NCI-H2227 (cell line): Measurements from ENCODE around the gene CDC25C.

ENCODE experiments used
- DNase-seq: peaks from one replicate; lab custom pipeline; 2025; ENCODE audit not compliant: unreplicated experiment; lab: John Stamatoyannopoulos, UW

Gene CDC25C

DNA sequence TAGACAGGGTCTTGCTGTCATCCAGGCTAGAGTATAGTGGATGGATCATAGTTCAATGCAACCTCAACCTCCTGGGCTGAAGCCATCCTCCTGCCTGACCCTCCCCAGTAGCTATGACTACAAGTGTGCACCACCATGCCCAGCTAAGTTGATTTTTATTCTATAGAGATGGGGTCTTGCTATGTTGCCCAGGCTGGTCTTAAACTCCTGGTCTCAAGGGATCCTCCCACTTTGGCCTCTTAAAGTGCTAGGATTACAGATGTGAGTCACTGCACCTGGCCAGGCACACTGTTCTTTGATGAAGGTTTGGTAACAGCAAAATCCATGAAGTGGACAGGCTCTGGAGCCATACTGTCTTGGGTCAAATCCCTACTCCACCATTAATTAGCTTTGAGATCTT, 50.7 kb downstream of the CDC25C start:
- no peak for DNase-seq

DNA sequence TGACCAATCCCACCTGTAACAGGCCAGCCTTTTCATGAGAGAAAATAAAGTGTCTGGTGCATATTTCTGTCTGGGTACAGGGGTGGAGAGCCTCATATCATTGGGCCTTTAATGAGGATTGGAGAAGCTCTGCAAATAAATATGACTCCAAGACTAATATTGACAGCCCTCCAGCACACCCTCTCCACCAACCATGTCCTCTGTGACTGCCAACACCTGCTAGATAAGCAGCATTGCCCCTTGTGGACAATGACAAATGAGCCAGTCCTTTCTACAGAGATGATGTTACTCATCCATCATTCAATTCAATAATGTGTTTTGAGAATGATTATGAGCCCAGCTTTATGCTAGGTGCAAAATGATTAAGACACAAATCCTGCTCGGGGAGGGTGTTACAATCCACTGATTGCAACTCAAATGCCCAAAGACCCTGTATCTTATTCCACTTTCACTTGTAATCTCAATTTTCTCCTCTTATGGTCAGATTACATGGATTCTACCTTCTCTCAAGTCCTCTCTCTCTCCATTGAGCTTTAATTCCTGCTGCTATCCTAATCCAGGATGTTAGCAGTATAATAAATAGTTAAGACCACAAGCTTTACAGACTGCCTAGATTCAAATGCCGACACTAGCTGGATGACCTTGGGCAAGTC, 55.1 kb downstream of the CDC25C start:
- peak; percentile 5 for DNase-seq

DNA sequence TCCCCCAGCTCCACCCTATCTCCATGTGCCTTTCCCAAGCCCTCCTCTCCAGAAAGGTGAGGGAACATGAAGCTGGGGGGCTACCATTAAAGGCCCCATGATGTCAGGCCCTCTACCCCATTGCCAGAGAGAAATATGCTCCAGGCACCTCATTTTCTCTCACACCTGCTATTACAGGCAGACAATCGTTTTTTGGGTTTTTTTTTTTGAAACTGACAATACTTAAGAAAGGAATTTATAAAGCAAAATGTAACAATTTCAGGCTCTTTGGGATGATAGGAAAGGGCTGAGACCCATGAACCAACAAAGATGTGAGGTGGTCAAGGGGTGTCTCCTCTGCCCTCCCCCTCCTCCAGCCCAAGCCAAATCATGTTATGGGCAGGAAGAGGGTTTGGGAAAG, 55.7 kb downstream of the CDC25C start:
- DNase-seq = no peak

DNA sequence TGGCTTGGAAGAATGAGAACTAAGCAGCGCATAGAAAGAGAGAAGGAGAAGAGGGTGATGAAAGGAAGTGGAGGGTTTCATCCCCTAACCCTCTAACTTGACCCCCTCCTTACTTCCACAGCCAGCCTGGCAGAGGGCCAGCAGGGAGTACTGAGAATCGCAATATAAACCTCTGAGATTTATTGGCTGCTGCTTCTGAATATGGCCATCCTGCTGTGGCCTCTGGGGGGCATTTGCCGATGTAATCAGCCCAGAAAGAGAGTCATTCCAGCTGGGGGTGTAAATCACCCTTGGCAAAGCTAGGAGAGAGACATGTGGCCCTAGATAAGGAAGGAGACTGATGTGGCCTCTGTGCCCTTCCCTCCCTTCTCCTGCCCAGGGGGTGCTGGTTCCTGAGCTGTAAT, 56.2 kb downstream of the CDC25C start:
- peak; percentile 11 for DNase-seq

DNA sequence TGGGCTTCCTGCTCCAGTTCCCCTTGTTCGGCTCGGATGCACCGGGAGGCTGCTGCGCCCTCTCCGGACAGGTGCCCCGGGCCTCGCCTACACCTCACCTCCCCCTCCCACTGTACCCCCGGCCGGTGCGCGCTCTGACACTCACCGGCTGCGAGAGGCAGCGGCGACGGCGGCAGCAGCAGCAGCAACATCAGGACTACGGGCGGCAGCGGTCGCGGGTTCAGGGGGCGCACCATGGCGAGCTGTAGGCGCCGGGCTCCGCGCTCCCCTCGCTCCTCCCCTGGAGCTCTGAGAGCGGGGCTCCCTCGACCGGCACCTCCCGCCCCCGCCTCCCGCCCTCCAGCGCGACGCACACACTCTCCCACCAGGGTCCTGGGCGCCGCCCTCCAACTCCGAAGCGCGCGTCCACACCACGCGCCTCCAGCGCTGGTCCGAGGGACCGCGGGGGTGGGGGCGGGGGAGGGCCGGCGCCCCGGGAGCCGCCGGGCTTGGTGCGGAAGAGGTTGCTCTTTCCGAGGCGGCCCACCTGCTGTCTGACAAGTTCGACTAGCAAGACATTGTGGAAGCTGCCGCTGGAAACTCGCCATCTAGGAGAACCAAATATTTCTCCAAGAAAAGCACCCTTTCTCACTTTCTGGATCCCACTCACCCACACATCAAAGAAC, 57.3 kb downstream of the CDC25C start, which contains the start of gene GFRA3:
Gene GFRA3 (minus strand): TSS at position 433 of the 665 bp plus-strand sequence. CDS start 197 bp downstream, at position 236.
- DNase-seq = peak; percentile 8

DNA sequence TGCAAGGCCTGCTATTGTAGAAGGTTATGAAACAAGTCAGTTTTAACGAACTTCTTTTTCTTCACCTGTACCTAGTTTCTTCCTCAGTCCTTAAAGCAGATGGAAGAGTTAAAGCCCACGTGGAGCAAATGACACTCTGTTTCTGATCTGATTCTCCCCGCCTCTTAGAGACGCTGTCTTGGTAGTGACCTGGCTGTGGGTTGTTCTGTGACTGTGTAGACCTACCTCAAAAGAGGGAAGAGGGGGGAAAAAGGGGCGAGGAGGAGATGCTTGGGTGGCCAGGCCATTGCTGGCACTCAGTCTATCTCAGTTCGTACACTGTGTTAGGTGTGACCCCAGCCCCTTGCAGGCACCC, 57.8 kb downstream of the CDC25C start:
- DNase-seq = no peak

DNA sequence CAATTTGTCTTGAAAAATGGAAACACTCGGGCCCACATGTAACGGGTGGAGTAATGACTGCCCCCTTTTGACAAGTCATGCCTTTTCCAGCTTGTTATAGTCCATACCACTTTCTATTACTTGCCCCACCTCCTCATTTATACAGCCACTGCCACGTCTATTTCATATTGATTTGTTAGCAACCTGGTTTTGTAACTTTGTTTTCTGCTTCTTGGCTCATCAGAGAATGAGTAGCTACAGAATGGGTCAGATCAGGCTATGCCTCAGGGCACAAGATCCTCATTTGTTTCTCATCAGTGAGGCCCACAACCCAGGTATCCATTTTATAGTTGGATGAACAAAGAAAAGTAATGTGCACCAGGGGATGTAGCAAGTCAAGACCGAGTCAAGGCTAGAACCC, 58.9 kb downstream of the CDC25C start:
- DNase-seq = no peak

DNA sequence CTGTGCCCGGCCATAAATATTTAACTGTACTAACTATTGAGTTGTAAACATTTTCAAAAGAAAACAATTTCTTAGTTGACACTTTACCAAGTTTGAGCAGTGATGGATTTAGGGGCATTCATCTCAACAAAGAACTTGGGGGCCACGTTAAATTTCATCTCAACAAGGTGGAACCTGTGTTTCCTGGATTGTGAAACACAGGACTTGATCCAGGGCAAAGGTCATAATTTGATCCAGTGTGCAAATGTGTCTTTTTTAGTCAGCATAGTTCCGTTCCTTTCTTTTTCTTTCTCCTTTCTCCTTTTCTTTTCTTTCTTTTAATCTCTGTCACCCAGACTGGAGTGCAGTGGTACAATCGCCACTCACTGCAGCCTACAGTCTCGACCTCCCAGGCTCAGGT, 60.3 kb downstream of the CDC25C start:
- no peak for DNase-seq

DNA sequence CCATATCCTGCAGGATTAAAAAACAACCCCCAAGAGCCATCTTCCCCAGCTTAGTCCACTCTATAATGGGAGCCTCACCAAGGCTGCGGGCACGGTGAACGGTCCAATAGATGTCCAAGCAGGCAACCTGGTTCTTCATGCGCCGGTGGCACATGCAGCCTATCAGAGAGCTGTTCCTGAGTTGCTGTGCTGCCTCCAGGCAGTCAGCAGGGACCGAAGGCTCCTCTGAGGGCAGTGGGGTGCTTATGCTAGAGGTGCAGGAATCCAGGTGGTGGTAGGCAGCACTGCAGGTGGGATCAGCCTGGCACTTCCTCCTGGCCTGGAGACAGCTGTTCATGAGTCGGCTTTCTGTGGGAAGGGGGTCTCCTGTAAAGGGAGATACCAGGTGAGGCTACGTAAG, 67.4 kb downstream of the CDC25C start:
- DNase-seq = no peak

DNA sequence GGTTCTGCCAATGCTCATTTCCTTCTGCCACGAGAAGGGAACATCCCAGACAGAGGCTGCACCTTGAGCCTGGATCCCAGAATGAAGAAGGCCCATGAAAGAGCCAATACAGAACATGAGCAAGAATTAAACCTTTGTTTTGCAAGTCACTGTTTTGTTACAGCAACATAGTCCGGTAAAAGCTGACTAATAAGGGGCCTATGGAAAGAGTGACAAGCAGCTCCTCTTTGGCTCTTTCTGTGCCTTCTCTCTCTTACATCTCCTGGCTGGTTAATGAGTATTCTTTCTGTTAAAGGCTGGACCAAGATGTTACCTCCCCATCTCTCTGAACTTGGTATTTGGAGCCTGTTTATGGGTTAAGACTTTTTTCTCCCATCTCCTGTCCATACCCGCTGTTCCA, 68.0 kb downstream of the CDC25C start:
- no peak for DNase-seq

DNA sequence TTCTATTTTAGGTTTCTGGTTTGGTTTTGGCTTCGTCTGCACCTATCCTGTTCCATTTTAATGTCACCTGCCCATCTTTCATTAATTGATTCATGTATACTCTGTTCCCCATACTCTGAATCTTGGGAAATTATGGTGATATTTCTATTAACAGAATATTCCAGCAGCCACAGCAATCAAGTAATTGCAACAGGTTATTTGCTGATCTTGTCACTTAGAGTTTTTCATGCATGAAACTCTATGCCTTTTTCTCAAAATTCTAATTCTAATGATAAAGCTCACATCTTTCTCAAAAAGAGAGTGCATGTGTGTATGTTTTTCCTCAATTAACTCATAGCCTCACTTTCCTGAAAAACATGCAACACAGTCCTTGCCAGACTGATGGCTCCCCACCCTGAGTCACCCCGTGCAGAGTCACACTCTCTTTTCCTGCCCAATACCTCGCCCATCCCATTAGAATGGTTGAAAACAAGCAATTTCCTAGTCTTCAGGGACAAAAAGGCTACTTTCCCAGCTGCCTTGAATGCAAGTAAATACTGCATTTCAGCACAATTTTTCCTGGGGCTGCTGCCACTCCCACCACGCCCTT, 72.8 kb downstream of the CDC25C start:
- DNase-seq = no peak

DNA sequence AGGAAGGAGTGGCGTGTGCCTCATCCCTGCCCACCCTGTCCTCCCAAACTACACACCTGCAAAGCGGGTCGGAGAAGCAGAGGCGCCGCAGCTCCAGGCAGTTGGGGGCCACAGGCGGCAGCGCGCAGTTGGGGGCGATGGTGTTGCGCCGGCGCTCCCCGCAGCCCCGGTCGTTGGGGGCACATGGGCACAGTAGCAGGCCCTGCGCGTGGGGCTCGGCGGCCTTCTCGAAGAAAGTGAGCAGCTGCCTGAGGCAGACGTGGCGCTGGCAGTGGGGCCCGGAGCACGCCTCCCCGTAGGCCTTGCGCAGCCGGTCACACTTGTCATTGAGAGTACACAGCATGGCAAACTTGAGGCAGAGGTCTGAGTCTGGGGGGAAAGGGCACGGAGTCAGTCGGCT, 74.0 kb downstream of the CDC25C start:
- DNase-seq = no peak

DNA sequence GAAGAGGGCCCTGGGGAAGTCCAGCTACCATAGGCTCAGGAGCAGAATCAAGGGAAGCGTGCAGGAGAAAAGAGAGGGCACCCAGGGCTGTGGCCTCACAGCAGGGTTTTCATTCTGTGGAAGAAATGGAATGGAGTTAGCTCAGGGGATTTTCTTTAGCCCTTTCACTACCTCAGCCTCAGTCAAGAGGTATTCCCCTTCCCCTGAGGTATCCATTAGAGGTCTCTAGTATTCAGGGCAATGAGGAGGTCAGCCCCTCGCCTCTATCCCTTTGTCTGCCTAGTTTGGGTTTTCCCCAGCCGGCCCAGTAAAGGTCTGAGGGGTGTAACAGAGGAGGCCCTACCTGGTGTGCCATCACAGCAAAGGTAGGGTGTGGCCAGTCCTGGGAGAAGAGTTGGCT, 78.7 kb downstream of the CDC25C start:
- DNase-seq = no peak

DNA sequence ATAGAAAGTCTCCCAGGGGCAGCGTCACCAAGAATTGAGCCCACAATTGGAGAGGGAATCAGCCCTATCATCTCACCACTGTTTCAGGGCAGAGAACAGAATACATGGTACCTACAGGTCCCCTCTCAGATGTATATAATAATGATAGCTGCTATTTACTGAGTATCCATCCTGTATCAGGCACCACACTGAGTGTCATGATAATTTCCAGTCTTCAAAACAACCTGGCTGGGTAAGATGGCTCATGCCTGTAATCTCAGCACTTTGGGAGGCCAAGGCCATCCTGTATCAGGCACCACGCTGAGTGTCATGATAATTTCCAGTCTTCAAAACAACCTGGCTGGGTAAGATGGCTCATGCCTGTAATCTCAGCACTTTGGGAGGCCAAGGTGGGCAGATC, 83.8 kb downstream of the CDC25C start:
- peak; percentile 48 for DNase-seq

DNA sequence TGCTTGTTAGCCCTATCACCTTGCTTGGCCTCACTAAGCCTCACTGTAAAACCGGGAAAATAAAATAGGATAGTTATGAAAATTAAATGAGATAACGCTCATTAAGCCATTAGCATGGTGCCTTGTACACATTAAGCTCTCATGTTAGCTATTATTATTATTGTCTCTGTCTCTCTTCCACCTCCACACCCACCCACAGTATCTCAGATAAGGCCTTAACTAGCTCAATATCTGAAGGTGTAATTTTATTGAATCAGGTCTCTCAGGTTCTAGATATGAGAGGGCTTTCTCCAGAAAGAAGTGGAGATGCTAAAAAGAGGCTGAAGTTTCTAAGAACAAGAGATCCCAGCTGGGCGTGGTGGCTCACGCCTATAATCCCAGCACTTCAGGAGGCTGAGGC, 84.8 kb downstream of the CDC25C start:
- no peak for DNase-seq

DNA sequence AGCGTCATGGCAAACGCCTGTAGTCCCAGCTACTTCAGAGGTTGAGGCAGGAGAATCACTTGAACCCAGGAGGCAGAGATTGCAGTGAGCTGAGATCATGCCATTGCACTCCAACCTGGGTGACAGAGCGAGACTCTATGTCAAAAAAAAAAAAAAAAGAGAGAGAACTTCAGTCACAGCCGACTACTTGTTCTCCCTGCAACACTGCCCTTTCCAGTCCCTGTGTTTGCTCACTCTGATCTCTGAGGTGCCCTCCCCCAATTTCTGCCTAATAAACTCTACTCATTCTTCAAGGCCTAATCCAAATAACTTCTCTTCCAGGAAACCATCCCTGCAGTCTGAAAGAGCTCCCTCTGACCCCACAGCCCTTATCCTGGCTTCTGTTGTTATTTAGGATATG, 85.3 kb downstream of the CDC25C start:
- no peak for DNase-seq

DNA sequence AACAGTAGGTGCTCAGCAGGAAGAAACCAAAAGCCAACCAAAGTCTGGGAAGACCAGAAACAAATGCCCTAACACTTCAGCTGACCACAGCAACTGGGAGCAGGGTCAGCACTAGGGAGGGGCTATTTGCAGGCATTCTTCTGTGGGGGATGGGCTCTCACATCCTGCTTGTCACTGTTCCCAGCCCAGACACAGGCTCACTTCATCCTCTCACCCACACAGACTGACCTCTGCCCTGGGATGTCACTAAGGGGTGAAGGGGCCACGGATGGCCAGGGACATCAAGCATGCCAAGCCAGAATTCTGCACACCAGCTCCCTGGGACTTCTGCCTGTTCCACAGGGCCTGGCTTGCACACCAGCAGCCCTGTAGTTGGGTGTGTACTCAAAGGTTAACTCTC, 85.9 kb downstream of the CDC25C start:
- DNase-seq = no peak

DNA sequence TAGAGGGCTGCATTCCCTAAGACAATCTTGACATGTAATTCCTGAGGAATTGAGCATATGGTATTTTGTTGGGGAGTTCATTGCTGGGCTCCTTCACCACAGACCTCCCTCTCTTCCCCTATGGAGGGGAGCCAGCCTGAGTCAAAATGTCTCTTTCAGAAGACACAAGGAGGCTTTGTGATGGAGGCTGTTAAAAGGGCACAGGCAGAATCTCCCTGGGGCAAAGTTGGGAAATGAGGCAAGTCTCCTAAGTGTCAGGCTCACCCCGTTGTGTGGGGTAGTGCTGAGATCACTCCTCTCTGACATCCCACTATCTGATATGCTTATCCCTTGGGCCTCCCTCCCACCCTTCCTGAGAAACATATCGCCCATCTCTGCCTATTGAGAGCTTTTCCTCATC, 87.8 kb downstream of the CDC25C start:
- no peak for DNase-seq

DNA sequence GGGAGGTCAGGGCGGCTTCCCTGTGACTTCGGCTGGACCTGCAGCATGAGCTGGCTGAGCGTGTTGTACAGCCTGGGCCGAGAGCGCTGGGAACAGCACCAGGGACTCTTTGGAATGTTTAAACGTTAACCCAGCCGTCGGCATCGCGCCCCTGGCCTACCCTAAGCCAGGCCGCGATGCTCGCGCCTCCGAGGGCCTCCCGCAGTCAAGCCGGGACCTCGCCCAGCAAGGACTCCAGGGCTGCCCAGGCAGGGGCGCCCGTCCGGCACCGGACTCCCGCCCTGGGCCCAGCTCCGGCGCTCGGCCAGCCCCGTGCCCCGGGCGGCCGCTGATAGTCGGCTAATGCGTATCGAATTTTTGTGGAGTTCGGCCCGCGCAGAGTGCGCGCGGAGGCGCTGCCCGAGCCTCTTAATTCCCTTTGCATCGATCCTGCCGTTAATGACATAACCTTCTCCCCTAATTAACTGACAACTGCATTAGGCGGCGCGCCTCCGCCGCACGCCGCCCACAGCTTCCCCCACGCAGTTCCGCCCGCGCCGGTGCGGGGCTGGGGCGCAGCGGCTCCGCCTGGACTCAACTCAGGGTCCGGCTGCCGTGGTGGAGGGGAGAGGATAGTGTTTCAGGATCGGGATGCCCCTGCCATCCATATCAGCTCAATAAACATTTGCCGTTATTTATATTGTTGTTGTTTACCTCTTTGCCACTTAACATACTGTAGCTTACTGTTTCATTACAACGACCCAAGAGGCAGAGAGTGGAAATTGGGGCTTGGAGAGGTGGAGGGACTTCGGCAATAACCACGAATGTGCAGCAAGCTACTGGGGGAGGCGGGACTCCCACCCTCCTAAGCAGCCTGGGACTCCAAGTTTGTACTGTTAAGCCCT, 89.7 kb downstream of the CDC25C start:
- peak; percentile 17 for DNase-seq

DNA sequence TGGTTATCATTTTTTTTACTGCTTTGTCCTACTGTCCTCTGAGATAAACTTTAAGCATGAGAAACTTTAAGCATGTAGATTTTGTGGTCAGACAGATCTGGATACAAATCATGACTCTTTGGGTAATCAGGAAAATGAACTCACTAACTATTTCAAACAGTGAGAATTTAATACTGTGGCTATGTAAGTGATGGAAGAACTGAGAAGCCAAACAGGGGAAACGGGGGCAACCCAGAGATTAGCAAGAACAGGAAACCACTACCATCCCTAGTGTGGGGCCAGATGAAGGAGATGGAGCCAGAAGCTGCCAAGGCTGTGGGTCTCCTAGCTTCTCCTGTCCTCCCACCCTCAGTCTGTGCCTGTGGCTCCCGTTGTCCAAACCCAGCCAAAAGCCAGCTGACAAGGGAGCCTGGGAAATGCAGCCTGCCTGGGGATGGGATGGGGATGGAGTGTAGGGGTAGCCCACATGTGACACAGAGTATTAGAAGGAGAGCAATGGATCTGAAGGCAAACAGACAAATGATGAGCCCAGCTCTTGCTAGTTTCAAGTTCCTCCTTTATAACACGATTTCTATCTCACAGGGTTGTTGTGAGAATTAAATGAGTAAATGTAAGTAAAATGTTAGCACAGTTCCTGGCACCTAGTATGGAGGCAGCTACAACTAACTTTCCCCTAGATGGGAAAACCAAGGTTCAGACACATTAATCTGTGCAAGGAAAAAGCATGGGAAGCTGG, 90.8 kb downstream of the CDC25C start:
- no peak for DNase-seq

DNA sequence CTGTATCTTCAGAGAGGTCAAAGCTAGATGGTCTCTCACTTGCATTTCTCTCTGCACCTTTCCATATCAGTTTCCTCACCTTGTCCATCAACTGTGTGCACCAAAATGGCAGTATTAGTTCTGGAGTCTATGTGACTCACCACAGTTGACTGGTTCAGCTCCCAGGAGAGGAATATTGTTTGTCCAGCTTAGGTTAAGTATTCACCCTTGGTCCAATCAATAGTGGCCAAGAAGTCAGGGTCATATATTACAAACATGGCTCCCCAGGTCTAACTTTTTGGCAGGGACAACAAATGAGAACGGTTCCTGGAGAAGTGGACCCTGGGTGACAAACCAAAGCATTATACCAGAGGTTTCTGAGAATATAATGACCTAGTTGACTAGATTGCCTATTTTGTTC, 93.6 kb downstream of the CDC25C start:
- no peak for DNase-seq
